GM19324 (cell line): ENCODE measurements around the gene ALDH1A1.

Experiments
- ATAC-seq: cut with Tn5 transposase; IDR thresholded peaks from one replicate; pipeline ENCODE4 v1.9.1; 2021; ENCODE audit warnings: mild to moderate bottlenecking, moderate library complexity; ENCODE audit not compliant: unreplicated experiment, low FRiP score

The ALDH1A1 gene

GRCh38 chr9:72980183-72980582 is 27.3 kb upstream of the ALDH1A1 start:
- ATAC-seq, result no peak

- no peak for ATAC-seq
Observed at GRCh38 chr9:72979405-72980100, 26.7 kb upstream of the ALDH1A1 start.

- ATAC-seq, result no peak
Observed at GRCh38 chr9:72978744-72979143, 25.9 kb upstream of the ALDH1A1 start.

GRCh38 chr9:72977670-72978069 is 24.8 kb upstream of the ALDH1A1 start:
- ATAC-seq, result no peak

- no peak for ATAC-seq
Observed at GRCh38 chr9:72974501-72974900, 21.6 kb upstream of the ALDH1A1 start.

GRCh38 chr9:72972636-72973035 is 19.8 kb upstream of the ALDH1A1 start:
- ATAC-seq, result no peak

GRCh38 chr9:72971411-72971810 is 18.6 kb upstream of the ALDH1A1 start:
- no peak for ATAC-seq

GRCh38 chr9:72960446-72960845 is 7.6 kb upstream of the ALDH1A1 start:
- no peak for ATAC-seq

- ATAC-seq, result no peak
Observed at GRCh38 chr9:72958485-72959281, 5.8 kb upstream of the ALDH1A1 start.

GRCh38 chr9:72955571-72955970 is 2.7 kb upstream of the ALDH1A1 start:
- ATAC-seq, result no peak

- no peak for ATAC-seq
Observed at GRCh38 chr9:72955126-72955455, 2.2 kb upstream of the ALDH1A1 start.

- ATAC-seq, result no peak
Observed at GRCh38 chr9:72954431-72955125, 1.7 kb upstream of the ALDH1A1 start.

- no peak for ATAC-seq
Observed at GRCh38 chr9:72952381-72952690, 517 bp downstream of the ALDH1A1 start.

GRCh38 chr9:72951520-72952380 is 1.1 kb downstream of the ALDH1A1 start:
- ATAC-seq, result no peak

GRCh38 chr9:72950875-72951442 is 1.9 kb downstream of the ALDH1A1 start:
- no peak for ATAC-seq

GRCh38 chr9:72949918-72950325 is 2.9 kb downstream of the ALDH1A1 start:
- ATAC-seq, result no peak

- ATAC-seq, result no peak
Observed at GRCh38 chr9:72949244-72949582, 3.6 kb downstream of the ALDH1A1 start.

- ATAC-seq, result no peak
Observed at GRCh38 chr9:72948575-72949243, 4.1 kb downstream of the ALDH1A1 start.

- no peak for ATAC-seq
Observed at GRCh38 chr9:72947984-72948465, 4.8 kb downstream of the ALDH1A1 start.

GRCh38 chr9:72946821-72947220 is 6.0 kb downstream of the ALDH1A1 start:
- no peak for ATAC-seq
